Measurements from ENCODE around the gene SCARB1.

SCARB1 gene

DNA sequence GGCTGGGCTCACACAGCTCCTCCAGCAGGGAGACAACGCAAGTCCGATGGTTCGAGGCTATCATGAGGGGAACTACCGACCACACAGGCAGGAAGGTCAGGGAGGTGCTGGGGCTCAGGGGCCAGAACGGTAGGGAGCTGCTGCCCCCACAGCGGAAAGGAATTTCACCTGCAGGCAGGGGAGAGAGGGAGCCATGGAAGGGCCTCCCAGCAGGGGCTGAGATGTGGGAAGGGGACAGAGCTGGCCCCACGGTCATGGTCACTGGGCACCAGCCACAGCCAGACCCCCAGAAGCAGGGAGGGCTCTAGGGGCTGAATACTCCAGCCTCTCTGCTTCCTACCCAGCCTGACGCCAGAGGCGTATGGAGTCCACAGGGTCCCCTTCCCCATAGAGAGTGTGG, 103.1 kb downstream of the SCARB1 start:
- no peak for DNase-seq (ENCODE audit: low spot score)

GRCh38 chr12:124759841-124760503, 103.7 kb downstream of the SCARB1 start:
- DNase-seq (ENCODE audit: low spot score) = no peak

DNA sequence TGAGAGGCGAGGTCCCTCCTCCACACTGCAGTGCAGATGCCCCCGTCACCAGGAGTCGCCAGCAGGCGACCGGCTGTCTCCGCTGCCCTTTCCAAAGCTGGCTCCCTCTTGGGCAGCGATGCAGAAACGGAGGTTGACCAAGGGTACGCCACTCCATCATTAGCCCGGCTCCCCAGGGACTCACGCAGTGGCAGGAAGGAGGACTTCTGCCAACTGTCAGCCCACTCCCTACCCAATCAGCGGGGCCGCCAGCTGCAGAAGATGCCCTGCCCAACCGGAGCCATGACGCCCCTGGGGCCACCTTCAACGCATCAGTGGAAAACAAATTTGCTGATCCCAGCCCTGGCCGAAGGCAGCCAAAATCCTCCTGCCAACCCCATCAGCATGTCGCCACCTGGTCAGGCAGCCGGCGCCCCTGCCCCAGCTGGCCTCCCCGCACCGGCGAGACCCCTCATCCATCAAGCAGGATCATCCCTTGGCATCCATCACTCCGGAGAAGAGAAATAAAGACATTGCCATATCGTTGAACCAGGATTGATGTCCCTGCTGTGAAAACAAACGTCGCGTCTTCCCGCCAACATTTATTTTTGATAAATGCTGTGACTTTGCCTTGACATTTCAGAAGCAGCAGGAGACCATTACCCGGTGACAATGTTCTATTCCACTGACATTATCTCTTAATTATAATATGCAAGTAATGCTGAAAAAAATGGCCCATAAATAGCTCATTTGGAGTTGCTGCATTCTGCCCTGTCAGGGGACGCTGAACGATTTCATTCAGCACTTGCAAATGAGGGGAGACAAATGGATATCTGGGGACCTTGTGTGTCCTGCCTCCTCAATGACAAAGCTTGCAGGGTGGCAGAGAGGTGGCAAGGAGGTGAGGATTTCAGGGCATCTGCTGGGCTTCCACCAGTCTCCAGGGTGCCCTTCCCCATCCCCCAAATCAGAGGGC, 105.1 kb downstream of the SCARB1 start:
- no peak for DNase-seq (ENCODE audit: low spot score)

- DNase-seq (ENCODE audit: low spot score) = no peak
Measured at GRCh38 chr12:124757329-124757728, 106.3 kb downstream of the SCARB1 start.

GRCh38 chr12:124756760-124757159, 106.9 kb downstream of the SCARB1 start:
- DNase-seq (ENCODE audit: low spot score) = no peak

- DNase-seq (ENCODE audit: low spot score) = no peak
Measured at GRCh38 chr12:124756166-124756565, 107.5 kb downstream of the SCARB1 start.

GRCh38 chr12:124755801-124756148, 107.9 kb downstream of the SCARB1 start:
- no peak for DNase-seq (ENCODE audit: low spot score)

DNA sequence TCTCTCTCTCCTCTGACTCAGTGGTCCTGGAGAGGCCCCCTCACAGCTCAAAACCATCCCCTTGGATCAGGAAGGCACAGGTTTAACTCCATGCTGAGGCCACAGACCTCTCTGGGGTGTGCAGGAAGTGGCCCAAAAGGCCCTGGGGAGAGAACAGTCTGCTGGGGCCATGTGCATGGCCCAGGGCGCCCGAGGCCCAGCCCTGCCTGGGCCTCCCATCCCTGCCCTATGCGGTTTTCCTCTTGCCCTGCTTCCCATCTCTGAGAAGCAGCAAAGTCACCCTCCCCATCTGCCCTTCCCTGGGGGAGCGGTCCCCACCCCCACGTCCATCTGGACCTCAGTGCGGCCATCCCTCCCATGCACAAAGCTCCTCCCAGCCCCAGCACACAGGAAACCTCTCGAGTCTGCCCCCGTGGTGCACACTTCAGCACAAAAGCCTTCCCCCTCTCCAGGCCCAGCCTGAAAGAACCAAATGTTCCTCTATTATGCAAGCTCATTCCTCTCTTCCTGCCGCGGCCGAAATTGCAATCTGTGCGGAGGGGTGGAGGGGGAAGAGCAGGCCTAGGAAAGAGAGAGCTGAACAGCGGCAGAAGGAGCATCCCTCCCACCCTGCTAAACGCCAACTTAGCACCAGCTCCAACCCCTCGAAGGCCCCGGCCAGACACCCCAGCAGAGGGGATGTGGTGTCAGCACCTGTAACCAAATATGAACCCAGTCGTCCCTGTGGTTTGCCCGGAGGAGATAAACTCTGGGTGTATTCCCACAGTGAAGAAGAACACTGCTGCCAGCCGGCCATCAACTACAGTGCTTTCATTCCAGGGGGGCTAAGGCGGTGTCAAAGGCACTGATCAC, 108.5 kb downstream of the SCARB1 start:
- DNase-seq (ENCODE audit: low spot score) = no peak

GRCh38 chr12:124754491-124754890, 109.2 kb downstream of the SCARB1 start:
- no peak for DNase-seq (ENCODE audit: low spot score)

DNA sequence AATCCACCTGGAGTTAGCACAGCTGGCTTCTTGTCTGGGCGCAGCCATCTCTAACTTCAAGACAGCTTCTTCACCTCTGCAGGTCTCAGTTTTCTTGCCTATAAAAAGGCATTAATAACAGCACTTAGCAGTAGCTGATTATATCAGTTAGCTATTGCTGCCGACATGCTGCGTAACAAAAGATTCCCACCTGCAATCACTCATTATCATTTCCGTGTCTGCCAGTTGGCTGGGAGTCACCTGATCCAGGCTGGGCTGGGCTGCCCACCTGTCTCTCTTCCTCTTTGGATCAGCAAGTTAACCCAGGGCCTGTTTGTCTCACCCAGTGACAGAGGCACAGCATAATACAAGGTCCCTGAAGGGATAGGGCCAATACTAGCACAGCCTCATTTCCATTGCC, 109.7 kb downstream of the SCARB1 start:
- DNase-seq (ENCODE audit: low spot score) = no peak

DNA sequence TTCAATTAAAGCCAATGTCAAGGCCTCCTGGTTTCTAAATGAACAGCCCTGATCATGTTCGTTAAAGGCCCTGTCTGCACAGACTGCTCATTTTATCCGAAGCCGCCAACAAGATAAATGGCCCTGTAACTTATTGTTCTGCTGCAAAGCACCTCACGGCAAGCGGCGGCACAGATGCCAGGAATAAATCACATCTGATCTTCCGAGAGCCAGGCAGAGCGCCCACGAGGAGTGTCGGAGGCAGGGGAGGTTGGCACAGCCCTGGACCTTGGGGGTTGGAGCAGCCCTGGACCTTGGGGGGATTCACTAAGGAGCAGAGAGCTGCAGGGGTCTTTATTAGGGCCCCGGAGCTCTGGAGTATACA, 110.5 kb downstream of the SCARB1 start:
- no peak for DNase-seq (ENCODE audit: low spot score)

DNA sequence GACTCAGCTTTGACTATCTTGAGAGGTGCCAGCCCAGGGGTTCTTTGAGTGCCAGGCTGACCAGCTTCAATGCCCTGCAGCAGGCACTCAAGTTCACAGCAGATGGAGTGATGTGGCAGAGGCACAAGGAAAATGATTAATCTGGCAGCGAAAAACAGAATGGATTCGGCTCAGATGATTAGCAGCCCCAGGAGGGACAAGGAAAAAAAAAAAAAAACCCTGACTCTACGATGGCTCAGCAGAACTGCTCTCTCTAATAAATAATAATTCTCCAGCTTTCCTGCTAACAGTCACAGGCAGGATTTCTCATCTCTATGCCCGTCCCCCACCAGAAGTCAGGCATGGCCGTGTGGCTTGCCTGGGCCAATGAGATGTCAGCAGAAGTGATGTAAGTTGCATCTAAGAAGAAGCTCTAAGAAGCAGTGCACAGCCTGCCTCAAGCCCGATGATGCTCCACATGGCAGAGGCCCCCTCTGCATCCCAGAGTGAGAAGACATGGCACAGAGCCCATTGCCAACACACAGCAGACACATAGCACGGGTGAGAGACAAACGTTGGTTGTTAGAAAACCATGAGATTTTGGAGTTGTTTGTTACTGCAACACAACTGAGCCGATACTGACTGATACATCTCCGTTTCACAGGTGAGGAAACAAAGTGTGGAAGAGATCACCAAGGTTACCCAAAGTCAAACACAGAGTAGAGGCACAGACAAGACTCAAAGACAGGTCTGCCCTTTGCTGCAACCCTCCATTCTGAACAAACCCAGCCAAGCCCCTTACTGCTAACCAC, 111.0 kb downstream of the SCARB1 start:
- DNase-seq (ENCODE audit: low spot score) = no peak

- no peak for DNase-seq (ENCODE audit: low spot score)
Measured at GRCh38 chr12:124751654-124752355, 111.9 kb downstream of the SCARB1 start.

DNA sequence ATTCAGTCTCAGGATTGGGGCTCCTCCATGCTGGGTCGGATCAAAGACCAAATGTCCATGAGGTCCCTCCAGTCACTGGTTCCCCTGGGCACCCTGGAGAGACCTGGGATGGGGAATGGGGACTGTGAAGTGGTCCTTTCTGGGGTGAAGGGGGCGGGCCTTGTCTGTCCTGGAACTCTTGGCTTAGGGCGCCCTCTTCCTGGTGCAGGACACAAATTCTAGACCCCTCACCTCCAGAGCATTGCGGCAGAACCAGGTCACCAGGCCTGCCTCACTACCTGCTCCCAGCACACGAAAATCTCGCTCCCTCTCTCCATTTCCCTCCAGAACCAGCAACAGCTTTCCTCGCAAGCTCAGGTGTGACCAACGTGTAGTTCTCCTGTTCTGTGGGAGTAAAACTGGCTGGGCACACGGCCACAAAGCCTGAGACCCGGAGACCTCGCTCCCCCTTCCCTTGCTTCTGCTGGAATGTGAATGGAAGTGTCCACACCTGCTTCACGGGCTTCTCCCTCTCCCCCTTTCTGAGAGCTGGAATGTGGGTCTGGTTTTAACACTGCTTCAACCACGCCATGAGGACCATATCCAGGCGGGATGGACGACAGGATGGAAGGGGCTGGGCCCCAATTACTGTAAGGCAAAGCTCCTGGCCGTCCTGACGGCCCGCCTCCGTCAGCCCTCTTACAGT, 112.7 kb downstream of the SCARB1 start:
- DNase-seq (ENCODE audit: low spot score) = no peak

- DNase-seq (ENCODE audit: low spot score) = no peak
Measured at GRCh38 chr12:124750149-124750656, 113.5 kb downstream of the SCARB1 start.

DNA sequence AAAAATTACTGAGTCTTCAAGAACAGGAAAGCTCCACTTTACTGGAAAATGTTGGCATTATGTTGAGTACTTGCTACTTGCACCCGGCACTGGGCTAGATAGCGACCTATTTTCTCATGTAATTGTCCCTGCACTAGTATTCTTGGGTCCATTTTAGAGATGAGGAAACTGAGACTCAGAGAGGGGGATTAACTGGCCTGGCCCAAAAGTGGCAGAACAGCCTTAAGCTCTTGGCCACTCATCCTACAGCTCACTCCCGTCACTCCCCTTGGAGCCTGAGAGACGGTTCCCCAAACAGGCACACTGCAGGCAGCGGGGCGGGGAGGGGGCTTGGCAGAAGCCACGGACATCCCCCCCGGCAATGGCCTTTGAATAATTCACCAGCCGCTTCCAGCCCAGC, 113.9 kb downstream of the SCARB1 start:
- no peak for DNase-seq (ENCODE audit: low spot score)

DNA sequence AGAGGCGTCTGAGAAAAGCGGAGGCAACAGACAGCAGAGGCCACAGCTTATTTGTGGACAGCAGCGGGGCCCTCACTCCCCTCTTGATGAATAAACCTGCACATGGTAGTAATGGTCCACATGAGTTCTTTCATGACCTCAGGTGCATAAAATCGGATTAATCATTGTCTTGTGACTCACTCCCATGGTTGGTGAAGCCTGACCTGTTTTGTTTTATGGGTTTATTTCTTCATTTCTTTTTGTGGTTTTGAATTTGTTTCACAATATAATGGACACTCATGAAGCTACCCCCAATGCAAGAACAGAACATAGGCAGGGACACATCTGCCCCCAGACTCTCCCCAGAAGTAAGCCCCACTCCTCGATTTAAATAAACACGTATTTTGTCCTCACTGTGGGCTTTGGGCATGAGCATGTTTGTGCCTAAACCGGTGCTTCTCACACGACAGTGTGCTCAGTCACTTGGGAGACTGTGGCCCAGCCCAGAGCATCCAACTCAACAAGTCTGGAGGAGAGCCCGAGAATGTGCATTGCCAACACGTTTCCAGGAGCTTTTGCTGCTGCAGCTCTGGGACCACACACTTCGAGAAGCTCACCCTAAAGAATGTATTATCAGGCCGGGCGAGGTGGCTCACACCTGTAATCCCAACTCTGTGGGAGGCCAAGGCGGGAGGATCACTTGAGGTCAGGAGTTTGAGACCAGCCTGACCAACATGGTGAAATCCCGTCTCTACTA, 116.1 kb downstream of the SCARB1 start:
- no peak for DNase-seq (ENCODE audit: low spot score)

DNA sequence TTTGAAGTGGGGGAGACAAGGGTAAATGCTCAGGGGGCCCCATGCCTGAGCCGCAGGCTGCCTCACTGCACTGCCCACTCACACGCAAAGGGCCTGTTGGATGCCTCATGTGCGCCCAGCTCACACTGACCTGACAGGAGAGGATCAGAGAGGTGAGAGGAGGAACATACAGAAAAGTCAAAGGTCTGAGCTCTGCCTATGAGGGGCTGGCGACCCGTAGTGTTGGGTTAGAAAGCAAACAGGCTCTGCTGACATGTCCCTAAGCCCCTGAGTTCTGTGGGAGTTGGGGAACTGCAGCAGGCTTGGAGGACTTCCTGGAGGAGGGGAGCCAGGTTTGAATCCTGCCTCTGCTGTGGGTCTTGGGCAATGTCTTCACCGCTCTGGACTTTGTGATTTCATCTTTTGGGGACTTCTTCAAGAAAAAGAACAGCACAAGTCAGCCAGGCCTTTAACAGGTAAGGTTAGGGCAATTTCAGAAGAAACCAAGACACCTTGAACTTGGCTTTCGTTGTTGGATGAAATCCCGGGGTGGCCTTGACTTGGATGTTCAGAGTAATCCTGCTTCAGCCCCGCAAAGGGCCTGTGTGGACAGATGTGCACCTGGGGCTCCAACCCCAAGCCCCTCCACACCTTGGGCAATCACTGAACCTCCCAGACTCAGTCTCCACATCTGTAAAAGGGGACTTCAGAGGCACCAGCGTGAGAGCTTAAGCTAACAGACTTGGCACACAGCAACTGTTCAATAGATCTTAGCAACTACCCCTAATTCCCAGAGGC, 116.8 kb downstream of the SCARB1 start:
- DNase-seq (ENCODE audit: low spot score) = no peak

Measured in hematopoietic multipotent progenitor cell treated with erythropoietin and hydrocortisone succinate and interleukin-3 and kit ligand, for 15 days (in vitro differentiated cells).